GM21447 (cell line): ENCODE results near the gene SGCD.

Experiments used
- ATAC-seq: cut with Tn5 transposase; IDR thresholded peaks from one replicate; pipeline ENCODE4 v1.9.1; 2021; ENCODE audit not compliant: unreplicated experiment

The SGCD gene

DNA sequence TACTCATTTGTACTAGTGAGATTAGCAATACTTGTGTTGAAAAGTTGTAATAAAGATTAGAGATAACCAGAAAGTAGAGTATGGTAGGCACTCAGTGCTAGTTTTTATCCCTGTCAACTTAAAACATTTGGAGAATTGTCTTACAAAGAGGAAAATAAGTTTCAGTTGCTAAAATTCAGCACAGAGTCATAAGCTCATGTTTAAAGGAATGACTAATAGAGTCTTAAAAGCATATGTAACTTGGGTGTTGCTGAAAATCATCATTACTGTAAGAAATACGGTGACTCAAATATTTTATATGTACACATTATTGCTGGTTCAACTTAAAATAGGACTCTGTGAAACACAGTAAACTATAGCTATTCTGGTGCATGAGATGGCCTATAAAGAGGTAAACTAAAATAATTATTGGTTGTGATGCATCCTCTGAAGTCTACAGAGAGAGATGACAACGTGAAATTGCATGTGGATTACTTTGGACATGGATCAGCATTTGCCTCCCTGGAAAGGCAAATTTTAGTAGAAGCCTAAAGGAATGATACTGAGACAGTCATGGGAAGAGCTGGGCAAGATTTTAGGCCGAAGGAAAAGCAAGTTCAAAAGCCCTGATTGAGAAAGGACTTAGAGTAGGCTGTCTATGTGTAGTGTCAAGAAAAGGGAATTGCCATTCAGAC is 34.6 kb downstream of the SGCD start:
- no peak for ATAC-seq

DNA sequence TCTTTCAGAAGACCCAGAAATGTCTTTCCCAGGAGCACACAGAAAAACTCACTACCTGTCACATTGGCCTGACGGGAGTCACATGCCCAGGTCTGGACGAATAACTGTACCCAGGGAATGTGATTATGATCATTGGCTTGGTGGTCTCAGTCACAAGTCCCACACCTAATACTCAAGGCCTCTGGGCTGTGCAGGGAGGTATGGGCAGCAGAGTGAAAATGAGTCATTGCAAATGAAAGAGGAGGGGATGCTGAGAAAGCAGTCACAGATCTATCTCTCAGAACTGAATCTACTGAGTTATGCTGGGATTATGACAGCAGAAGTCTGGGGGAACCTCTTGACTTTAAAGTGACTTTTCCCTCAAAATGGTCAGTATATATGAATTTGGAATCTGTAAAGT is 36.9 kb downstream of the SGCD start:
- ATAC-seq = no peak

- no peak for ATAC-seq
Observed at GRCh38 chr5:156366521-156366920, 39.6 kb downstream of the SGCD start.

DNA sequence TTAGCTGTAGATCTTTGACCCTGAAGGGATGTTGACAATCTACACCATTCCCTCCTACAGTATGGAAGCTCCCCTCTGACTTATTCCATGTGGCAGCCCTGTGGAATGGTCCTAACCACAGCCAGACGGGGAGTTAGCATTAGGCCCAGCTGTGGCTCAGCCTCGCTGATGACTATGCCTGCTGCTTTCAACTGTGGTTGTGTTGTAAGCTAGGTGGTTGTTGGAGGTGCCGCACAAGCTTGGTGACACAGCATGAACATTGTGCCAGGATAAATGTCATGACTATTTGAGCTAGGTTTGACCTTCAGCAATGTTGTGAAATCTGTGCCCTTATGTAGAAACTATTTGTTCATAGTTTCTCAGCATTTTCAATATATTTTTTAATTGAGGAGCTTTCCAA is 40.6 kb downstream of the SGCD start:
- no peak for ATAC-seq

- peak; percentile 58 for ATAC-seq
Observed at GRCh38 chr5:156375895-156376495, 49.0 kb downstream of the SGCD start.

DNA sequence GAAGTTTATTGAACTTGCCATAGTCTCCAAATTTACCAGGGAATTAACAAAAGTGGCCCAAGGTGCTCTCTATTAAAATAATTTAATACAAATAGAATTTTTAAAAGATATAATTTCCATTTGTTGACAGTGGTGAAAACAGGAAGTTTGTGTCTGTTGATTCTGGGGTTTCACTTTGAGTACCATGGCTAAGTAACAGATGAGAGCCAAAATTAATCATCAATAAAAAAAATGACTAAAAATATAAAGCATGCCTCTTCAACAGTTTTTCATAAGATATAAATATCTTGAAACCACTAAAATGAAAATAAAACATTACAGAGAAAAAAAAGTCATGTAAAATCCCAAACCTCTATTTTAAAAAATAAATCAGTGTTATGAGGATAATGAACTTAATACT is 49.8 kb downstream of the SGCD start:
- peak; percentile 64 for ATAC-seq

GRCh38 chr5:156378159-156378558 is 51.2 kb downstream of the SGCD start:
- ATAC-seq = peak; percentile 49

DNA sequence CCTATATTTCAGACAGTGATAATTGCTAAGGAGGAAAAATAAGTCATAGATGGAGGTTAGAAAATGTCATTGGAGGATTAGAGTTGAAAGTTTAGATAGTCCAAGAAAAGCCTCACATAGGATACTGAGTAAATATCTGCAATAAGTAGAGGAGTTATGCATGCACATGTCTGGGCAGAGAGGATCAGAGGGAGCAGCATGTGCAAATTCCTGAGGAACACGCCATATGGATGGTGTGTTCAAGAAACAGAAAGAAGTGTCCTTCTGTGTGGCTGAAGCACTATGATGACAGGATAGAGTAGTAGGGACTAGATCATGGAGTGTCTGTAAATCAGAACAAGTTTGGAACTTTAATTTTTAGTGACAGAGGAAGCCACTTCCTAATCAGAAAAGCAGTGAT is 52.2 kb downstream of the SGCD start:
- ATAC-seq = no peak

- no peak for ATAC-seq
Observed at GRCh38 chr5:156380848-156381247, 53.9 kb downstream of the SGCD start.

DNA sequence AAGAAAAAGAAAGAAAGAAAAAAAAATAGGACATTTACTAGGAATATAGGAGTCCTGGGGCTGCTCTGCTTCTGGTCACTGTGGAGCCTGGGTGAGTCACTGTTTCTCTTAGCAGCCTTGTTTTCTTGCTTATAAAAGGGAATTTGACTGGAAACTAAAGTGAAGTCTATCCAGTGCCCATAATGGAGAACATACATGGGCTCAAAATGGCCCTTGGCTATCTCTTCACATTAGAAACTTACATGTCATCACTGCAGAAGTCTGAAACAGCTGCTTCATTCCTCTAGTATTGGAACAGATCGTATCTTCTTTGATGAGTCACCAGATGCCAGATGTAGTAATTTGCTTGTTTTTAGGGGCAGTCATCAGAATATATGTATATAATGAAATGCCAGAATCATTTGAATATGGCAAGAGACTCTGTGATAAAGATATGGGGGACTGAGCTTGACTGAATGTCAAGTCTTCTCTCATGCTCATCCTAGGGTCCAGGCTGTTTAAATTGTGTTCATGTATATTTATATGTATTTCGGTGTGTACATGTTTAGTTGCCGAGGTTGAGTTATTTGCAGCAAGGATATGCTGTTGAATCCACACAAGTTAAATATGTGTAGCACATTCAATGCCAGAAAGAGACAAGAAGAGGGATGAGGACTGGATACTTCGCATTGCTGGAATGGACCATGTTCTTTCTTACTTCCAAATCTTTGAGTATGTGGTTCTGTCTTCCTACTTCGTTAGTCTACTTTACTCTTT is 56.7 kb downstream of the SGCD start:
- no peak for ATAC-seq

DNA sequence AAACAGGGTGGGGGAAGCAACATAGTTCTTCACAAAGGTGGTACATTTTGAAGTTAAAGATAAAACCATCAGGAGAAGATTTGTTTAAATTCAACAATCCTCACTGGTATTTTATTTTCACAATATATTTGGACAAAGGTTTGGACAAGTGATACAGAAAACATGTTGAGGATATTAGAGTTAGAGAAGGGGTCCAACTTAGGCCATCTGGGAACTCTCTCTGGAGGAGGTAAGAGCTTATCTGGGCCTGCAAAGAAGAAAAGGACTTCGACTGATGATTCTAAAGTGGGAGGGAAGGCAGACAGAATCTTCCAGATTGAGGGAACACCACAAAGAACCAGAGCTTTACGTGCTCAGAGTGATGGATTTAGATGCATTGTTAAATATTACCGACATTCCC is 58.5 kb downstream of the SGCD start:
- ATAC-seq = no peak

- no peak for ATAC-seq
Observed at GRCh38 chr5:156386976-156387375, 60.0 kb downstream of the SGCD start.

DNA sequence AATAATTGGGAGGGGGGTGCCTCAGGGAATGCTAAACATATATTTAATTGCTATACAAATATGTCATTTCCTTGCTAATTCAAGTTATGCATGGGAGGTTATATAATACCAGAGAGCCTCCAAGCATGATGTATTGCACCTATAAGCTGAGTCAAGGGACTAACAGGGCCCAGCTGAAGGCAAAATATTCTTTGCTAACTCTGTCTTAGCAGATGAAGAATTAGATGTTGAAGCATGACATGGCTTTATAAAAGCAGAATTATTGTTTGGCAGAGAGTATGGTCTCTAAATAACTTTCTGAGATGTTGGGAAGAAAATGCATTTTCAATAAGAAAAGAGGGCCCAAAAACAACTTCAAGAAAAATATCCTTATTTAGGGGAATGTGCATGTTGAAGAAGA is 60.4 kb downstream of the SGCD start:
- ATAC-seq = no peak

- ATAC-seq = no peak
Observed at GRCh38 chr5:156388233-156388632, 61.3 kb downstream of the SGCD start.

GRCh38 chr5:156391139-156391538 is 64.2 kb downstream of the SGCD start:
- no peak for ATAC-seq

DNA sequence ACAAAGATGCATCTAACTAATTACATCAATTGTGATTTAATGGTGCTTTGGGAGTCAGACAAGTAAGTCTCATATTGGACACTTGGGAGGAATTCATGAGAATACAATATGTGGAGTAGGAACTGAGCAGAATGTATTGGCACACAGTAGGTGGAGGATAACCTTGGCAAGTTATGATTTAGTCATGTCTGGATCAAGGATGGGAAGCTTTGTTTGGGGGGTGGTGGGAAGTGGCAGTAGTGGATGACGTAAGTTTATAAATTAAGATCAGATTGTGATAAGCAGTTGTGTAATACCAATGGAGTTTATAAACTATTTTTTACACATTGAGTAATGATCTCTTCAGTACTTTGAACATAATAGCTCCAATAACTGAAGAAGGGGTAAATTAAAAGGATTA is 67.0 kb downstream of the SGCD start:
- ATAC-seq = no peak

- no peak for ATAC-seq
Observed at GRCh38 chr5:156394642-156395305, 67.8 kb downstream of the SGCD start.

DNA sequence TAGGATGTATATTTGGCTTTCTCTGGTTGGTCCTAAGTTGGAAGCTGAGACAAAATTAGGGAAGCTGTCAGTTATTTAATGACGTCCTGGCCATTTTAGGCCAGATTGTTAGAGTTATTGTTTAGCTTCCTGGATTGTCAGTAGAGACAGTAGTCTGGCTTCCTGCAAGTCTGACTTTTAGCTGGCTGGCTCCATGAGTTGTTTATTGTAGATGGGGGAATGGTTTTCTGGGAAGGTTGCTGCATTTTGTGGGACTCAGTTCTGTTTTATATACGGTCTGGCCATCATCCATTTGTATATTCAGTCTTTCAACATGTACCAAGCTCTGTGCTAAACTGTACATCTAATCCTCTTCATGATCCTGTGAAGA is 68.3 kb downstream of the SGCD start:
- ATAC-seq = no peak

DNA sequence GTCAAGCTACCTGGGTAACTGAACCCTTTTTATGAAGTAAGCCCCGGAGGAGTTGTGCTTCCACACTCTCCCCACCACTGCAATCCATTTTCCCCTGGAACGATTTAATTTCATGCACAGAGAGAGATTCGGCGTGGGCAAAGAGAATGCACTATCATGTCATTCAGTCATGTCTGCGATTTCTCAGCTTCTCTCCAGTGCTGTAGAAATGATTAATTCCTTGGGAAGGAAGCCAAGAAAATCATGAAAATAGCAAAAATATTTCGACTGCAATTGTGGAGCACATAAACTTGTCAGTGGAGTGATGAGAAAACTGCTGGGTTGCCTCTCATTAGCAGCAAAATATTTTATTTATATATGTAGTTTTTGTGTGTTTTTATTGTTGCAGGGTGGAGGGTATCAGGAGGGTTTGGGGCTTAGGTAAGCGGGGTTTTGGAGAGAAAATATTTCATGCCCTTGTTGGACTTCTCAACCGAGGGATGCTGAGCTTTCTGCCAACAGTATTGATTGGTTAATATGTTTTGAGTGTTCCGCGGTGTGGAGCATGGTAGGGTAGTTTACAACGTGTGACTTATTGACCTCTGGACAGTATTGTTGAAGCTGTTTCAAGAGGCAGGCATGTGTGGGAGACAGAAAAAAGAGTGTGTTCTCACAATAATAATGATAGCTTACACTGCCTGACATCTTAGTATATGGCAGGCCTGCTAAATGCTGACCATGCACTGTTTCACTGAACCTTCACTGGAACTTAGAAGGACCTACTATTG is 69.3 kb downstream of the SGCD start:
- no peak for ATAC-seq

DNA sequence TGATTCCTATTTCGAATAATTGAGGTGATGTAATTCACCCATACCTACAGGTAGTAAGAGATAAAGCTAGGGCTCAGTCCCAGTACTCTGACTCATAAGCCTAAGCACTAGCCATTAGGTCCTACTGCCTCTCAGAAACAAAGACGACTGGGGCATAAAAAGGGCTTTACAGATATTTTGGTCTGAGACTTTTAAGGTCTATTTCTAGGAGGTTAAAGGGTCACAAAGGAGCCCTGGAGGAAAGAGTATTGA is 69.8 kb downstream of the SGCD start:
- ATAC-seq = no peak

- ATAC-seq = no peak
Observed at GRCh38 chr5:156399323-156399722, 72.4 kb downstream of the SGCD start.
